ENCODE results near the gene FILIP1L. TPM values are rescaled to one million over a fixed set of nuclear protein-coding genes. Genes with fewer than 3 reads are reported as not detected.

The FILIP1L gene
- total RNA-seq (2022; extraction: Qiagen RNA extraction; ENCODE audit: low read depth): 0.08 to 0.87 TPM (median 0.17 TPM) in 5 replicates

GRCh38 chr3:100114413-100115030, at the start of gene FILIP1L:
FILIP1L (minus strand) TSS chr3:100114501.

DNA sequence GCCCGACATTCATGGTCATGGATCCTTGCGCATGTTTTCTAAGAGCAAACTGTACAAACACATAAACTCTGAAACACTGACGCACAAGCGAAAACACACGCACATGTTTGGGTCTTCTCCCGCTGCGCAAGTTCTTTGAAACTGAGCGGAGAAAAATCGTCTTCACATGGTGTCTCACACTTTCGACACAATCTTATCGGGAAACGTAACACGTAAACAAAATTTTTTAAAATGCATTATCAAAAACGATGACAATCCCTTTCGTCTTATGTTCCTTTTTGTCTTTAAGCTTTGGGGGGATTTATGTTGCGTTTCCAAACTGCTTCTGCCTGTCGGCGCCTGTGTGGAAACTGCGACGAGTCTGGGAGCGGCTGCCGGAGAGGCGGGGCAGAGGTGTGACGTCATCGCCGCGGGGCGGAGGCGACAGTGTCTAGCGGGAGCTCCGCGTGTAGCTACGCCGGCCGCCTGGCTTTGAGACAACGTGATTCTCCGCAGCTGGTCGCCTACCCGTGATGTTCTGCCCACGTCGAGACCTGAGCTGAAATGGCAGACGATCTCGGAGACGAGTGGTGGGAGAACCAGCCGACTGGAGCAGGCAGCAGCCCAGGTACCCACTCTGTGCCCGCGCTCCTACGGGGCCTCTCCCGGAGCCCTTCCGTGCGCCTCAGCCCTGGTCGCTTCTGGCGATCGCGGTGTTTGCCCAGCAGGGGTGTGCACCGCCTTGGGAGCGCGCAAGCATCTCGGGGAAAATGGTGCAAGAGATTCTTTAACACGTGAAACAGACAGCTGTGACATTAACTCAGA, 296.7 kb downstream of the FILIP1L start, which contains the start of gene CMSS1:
Gene CMSS1 (plus strand): TSS at position 426 of the 804 bp plus-strand sequence.

Other genes starting within 250 kb of the FILIP1L start
- 9.7 to 15.3 TPM (median 12.7 TPM) in 5 replicates for gene TBC1D23, start 146.5 kb upstream of the FILIP1L start, total RNA-seq (2022; extraction: Qiagen RNA extraction; ENCODE audit: low read depth)
- gene NIT2, start 220.3 kb upstream of the FILIP1L start, total RNA-seq (2022; extraction: Qiagen RNA extraction; ENCODE audit: low read depth): 74.3 to 96.0 TPM (median 91.2 TPM) in 5 replicates